Endothelial cell of umbilical vein (primary cell): ENCODE results near the gene CBLN4. TPM values are rescaled to one million over a fixed set of nuclear protein-coding genes. Genes with fewer than 3 reads are reported as not detected.

ENCODE experiments used
- BruUV-seq: library from RNA; stranded (reverse); fragments of 400-500 nt; replicated peaks from 2 replicates; lab custom pipeline; 2021; lab: Mats Ljungman, UMichigan
- CTCF ChIA-PET: fragments of 300-600, 350-600 bp; sonication (Branson Sonifier 250); formaldehyde crosslinking; loops from one replicate; lab custom pipeline; 2021; ENCODE audit warnings: antibody characterized with exemption, inconsistent platforms; lab: Charles Lee
- POLR2A ChIA-PET: fragments of 300-600, 350-600 bp; sonication (Branson Sonifier 250); formaldehyde crosslinking; loops from one replicate; lab custom pipeline; 2021; ENCODE audit warnings: antibody characterized with exemption, inconsistent platforms; lab: Charles Lee
- DNase-seq: peaks from one replicate; pipeline ENCODE4 v3.0.0-alpha.2; 2011; ENCODE audit warnings: low read depth, low spot score
- FAIRE-seq: peaks from 2 replicates; lab custom pipeline; 2011; peaks lifted over from hg19 to GRCh38; lab: Jason Lieb, UNC
- H2AFZ ChIP-seq: 2 replicates; pipeline ENCODE4 v1.6.0; 2012; ENCODE audit warnings: low read depth, low read length, control low read depth, inconsistent platforms
- H3K27ac ChIP-seq: 2 replicates; pipeline ENCODE4 v1.5.1; 2011; ENCODE audit warnings: low read depth, mild to moderate bottlenecking, control low read depth, low read length, moderate library complexity; ENCODE audit not compliant: insufficient read depth
- H3K27me3 ChIP-seq, 2 experiments: 2 replicates each; pipeline versions ENCODE4 v1.6.0 to v1.6.1; 2011; ENCODE audit warnings: low read length in 2 of 2, mixed read lengths in 1 of 2; ENCODE audit not compliant: control insufficient read depth in 2 of 2, insufficient read depth in 2 of 2
- H3K36me3 ChIP-seq, 2 experiments: 2 replicates in 1 of 2; 3 replicates in 1 of 2; pipeline ENCODE4 v1.5.1; 2011; ENCODE audit warnings: low read length in 2 of 2, mild to moderate bottlenecking in 1 of 2, moderate library complexity in 1 of 2; ENCODE audit not compliant: control insufficient read depth in 2 of 2, insufficient read depth in 2 of 2; ENCODE audit errors: extremely low read depth in 1 of 2
- H3K4me1 ChIP-seq: 3 replicates; pipeline ENCODE4 v1.5.1; 2011; ENCODE audit warnings: mild to moderate bottlenecking, low read length; ENCODE audit not compliant: control insufficient read depth, insufficient read depth; ENCODE audit errors: extremely low read depth
- H3K4me2 ChIP-seq: 2 replicates; pipeline ENCODE4 v1.6.1; 2011; ENCODE audit warnings: low read length, control low read depth, mixed read lengths; ENCODE audit not compliant: insufficient read depth
- H3K4me3 ChIP-seq, 3 experiments: fragments of 200-600 bp in 1 of 3; sonication (generic), shearing (Covaris generic) in 1 of 3; replicated peaks in 1 of 3; 2 replicates each; pipeline ENCODE4 v1.5.1; 2011 to 2016; ENCODE audit warnings: control low read depth in 3 of 3, low read length in 3 of 3, mild to moderate bottlenecking in 2 of 3, inconsistent platforms in 1 of 3, low read depth in 1 of 3, moderate library complexity in 1 of 3; ENCODE audit not compliant: insufficient read depth in 1 of 3
- H3K79me2 ChIP-seq: 2 replicates; pipeline ENCODE4 v1.6.0; 2012; ENCODE audit warnings: low read length, inconsistent platforms; ENCODE audit not compliant: control insufficient read depth, insufficient read depth
- H3K9ac ChIP-seq: replicated peaks from 2 replicates; pipeline ENCODE3; 2011; ENCODE audit warnings: low read length, control low read depth; ENCODE audit not compliant: insufficient read depth; ENCODE audit errors: extremely low read depth
- H3K9me1 ChIP-seq: replicated peaks from 3 replicates; pipeline ENCODE4 v1.6.0; 2011; ENCODE audit warnings: mild to moderate bottlenecking, low read length; ENCODE audit not compliant: control insufficient read depth, insufficient read depth; ENCODE audit errors: extremely low read depth
- H3K9me3 ChIP-seq: replicated peaks from 2 replicates; pipeline ENCODE4 v1.5.1; 2012; ENCODE audit warnings: low read length, inconsistent platforms; ENCODE audit not compliant: control insufficient read depth, insufficient read depth
- H4K20me1 ChIP-seq: replicated peaks from 2 replicates; pipeline ENCODE3; 2011; ENCODE audit warnings: mild to moderate bottlenecking, low read length; ENCODE audit not compliant: control insufficient read depth, insufficient read depth; ENCODE audit errors: extremely low read depth
- EZH2 ChIP-seq: IDR thresholded peaks from 2 replicates; pipeline ENCODE4 v1.6.1; 2012; ENCODE audit warnings: borderline replicate concordance, low read depth, mild to moderate bottlenecking, moderate library complexity, low read length, inconsistent platforms; ENCODE audit not compliant: severe bottlenecking
- FOS ChIP-seq: IDR thresholded peaks from 2 replicates; pipeline ENCODE4 v1.6.1; 2011; ENCODE audit warnings: mild to moderate bottlenecking, low read length, moderate library complexity, borderline replicate concordance; ENCODE audit not compliant: insufficient read depth
- GATA2 ChIP-seq: IDR thresholded peaks from 2 replicates; pipeline ENCODE4 v1.7.0; 2011; ENCODE audit warnings: low read depth, mild to moderate bottlenecking, moderate library complexity, mixed read lengths, low read length; ENCODE audit not compliant: insufficient read length, insufficient read depth
- JUN ChIP-seq: IDR thresholded peaks from 2 replicates; pipeline ENCODE4 v1.6.1; 2011; ENCODE audit warnings: borderline replicate concordance, low read depth; ENCODE audit not compliant: insufficient read length, insufficient read depth
- MAX ChIP-seq: IDR thresholded peaks from 2 replicates; pipeline ENCODE4 v1.6.1; 2011; ENCODE audit not compliant: insufficient read depth, insufficient read length
- MYC ChIP-seq: IDR thresholded peaks from one replicate; pipeline ENCODE4 v1.6.1; 2011; ENCODE audit warnings: mild to moderate bottlenecking, low read depth, low read length
- POLR2A ChIP-seq: IDR thresholded peaks from 2 replicates; pipeline ENCODE4 v1.6.1; 2012; ENCODE audit warnings: low read depth, mild to moderate bottlenecking, control low read depth, low read length
- POLR2AphosphoS5 ChIP-seq: IDR thresholded peaks from 2 replicates; pipeline ENCODE4 v1.6.1; 2012; ENCODE audit warnings: low read depth, mild to moderate bottlenecking, control low read depth, low read length, moderate library complexity; ENCODE audit not compliant: insufficient read depth
- dilution Hi-C: fragments of 300-500 bp; cut with MboI; formaldehyde crosslinking; loops from one replicate; pipeline ENCODE4 v1.15.0; 2019; ENCODE audit warnings: low sequenced_read_pairs; ENCODE audit not compliant: extremely low pct_ligation_motif_present
- intact Hi-C: fragments of 100-400 bp; cut with micrococcal nuclease; formaldehyde crosslinking; loops from one replicate; pipeline ENCODE4 v1.10.0; 2022
- polyA plus RNA-seq, 4 experiments: library from polyadenylated mRNA; depleted of rRNA in 3 of 4; stranded (reverse) in 3 of 4; unstranded in 1 of 4; fragments of >200 nt; gene quantifications; 2 replicates each; pipeline versions ENCODE4 v1.2.1 to v1.2.3, GENCODE V29; 2011 to 2012; ENCODE audit warnings: missing spikeins in 1 of 4
- total RNA-seq: library from RNA; stranded (reverse); gene quantifications from 2 replicates; pipeline ENCODE4 v1.2.3, GENCODE V29; 2021
- TF ChIP-seq, protein P1 (sequence below), 2 donors: IDR thresholded peaks; 1 replicate in 1 of 2; 2 replicates in 1 of 2; pipeline ENCODE4 v1.5.1; 2011; ENCODE audit warnings: low read length in 2 of 2, mild to moderate bottlenecking in 2 of 2, moderate library complexity in 2 of 2, control low read depth in 1 of 2, inconsistent platforms in 1 of 2, low read depth in 1 of 2; ENCODE audit not compliant: insufficient read depth in 1 of 2; ENCODE audit errors: extremely low read depth in 1 of 2

Gene CBLN4
- total and polyA plus RNA-seq, 2 donors (not counting 3 experiments of a cell fraction or from before 2014, with no cell fraction given), result not detected

DNA sequence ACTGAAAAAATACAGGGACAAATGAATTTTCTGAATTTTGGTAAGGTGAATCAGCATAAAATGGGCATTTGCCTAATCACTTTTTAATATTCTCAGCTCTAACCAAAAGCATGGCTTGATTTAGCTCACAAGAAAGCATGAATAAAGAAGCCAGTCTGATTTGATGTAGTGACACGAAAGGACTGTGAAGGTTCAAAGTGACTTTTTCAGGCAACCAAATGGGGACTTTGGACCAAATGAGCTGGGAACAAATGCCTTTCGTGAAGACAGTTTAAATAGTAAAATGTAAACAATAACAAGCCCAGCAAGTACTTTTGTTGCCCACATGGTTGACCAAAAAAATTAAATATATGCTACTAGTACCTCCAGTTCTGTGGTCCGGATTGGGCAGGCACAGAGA lies 12.9 kb upstream of the CBLN4 start:
- DNase-seq, result no peak
- CTCF ChIA-PET, result no interaction called here
- no TSS peak for BruUV-seq
- TF ChIP-seq POLR2A (no peak), JUN (no peak), GATA2 (no peak), POLR2AphosphoS5 (no peak), FOS (no peak), EZH2 (no peak), MYC (no peak), MAX (no peak)
- TF ChIP-seq, protein P1, sequence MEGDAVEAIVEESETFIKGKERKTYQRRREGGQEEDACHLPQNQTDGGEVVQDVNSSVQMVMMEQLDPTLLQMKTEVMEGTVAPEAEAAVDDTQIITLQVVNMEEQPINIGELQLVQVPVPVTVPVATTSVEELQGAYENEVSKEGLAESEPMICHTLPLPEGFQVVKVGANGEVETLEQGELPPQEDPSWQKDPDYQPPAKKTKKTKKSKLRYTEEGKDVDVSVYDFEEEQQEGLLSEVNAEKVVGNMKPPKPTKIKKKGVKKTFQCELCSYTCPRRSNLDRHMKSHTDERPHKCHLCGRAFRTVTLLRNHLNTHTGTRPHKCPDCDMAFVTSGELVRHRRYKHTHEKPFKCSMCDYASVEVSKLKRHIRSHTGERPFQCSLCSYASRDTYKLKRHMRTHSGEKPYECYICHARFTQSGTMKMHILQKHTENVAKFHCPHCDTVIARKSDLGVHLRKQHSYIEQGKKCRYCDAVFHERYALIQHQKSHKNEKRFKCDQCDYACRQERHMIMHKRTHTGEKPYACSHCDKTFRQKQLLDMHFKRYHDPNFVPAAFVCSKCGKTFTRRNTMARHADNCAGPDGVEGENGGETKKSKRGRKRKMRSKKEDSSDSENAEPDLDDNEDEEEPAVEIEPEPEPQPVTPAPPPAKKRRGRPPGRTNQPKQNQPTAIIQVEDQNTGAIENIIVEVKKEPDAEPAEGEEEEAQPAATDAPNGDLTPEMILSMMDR (IDR thresholded peaks at IDR 0.05; ENCODE audit: extremely low read depth in 1 of 2, insufficient read depth in 1 of 2, low read depth in 1 of 2, low read length in 2 of 2), result no peak
- no peaks in the 10 kb centered on the region for H3K27me3 ChIP-seq
- peaks cover 11% of the 10 kb centered on the region for H3K9me3 ChIP-seq
- H3K9ac ChIP-seq, result no peak overlapping the region
- no peaks in the 10 kb centered on the region for H3K4me1 ChIP-seq
- H3K36me3 ChIP-seq, result no peaks in the 10 kb centered on the region
- intact Hi-C loops, result no loop called here
- FAIRE-seq, result no peak
- H3K79me2 ChIP-seq, result no peaks in the 10 kb centered on the region
- no peak overlapping the region for H3K4me3 ChIP-seq
- H3K4me2 ChIP-seq, result no peak overlapping the region
- no peaks in the 10 kb centered on the region for H4K20me1 ChIP-seq
- dilution Hi-C loops, result no loop called here
- no peak overlapping the region for H3K27ac ChIP-seq
- POLR2A ChIA-PET, result no interaction called here
- no peak overlapping the region for H2AFZ ChIP-seq
- no peaks in the 10 kb centered on the region for H3K9me1 ChIP-seq
